A549 (cell line): ENCODE measurements around the gene GNG12. TPM values are rescaled to one million over a fixed set of nuclear protein-coding genes. Genes with fewer than 3 reads are reported as not detected.
A peak's percentile ranks its signal among the peaks of the same experiment; 100 is the strongest.

Experiments used
- ATAC-seq, 2 experiments: fragments of 200-7000 bp in 1 of 2; fragments of >200 bp in 1 of 2; cut with Nextera tagmentation in 1 of 2; cut with Tn5 transposase in 1 of 2; 3 replicates each; pipeline versions ENCODE4 v1.8.0 to v1.9.1; 2018 to 2020; ENCODE audit warnings: mild to moderate bottlenecking in 1 of 2, moderate library complexity in 1 of 2
- CTCF ChIA-PET: fragments of 300-600 bp; sonication (Branson Sonifier 250); formaldehyde crosslinking; extraction: SDS; loops from one replicate; lab custom pipeline; 2021; ENCODE audit warnings: antibody characterized with exemption, inconsistent platforms; lab: Yijun Ruan, JAX
- POLR2A ChIA-PET: fragments of 350-600 bp; formaldehyde crosslinking; extraction: SDS; loops from one replicate; lab custom pipeline; 2021; ENCODE audit warnings: antibody characterized with exemption, inconsistent platforms; lab: Yijun Ruan, JAX
- DNase-seq, 2 experiments: peaks; one replicate each; pipeline versions ENCODE4 v3.0.0 to v3.0.0-alpha.2; 2011 to 2016; ENCODE audit warnings: low read depth in 1 of 2, low spot score in 1 of 2
- FAIRE-seq: peaks from 2 replicates; lab custom pipeline; 2011; peaks lifted over from hg19 to GRCh38; lab: Jason Lieb, UNC
- H3K27ac ChIP-seq, 2 experiments: fragments of >200 bp; sonication (Bioruptor Twin); formaldehyde crosslinking; 3 replicates each; pipeline ENCODE4 v1.5.1; 2016 to 2017
- H3K4me1 ChIP-seq: fragments of >200 bp; sonication (Bioruptor Twin); formaldehyde crosslinking; 3 replicates; pipeline ENCODE4 v1.6.1; 2016
- H3K4me2 ChIP-seq: fragments of >200 bp; sonication (Bioruptor Twin); formaldehyde crosslinking; 3 replicates; pipeline ENCODE4 v1.6.1; 2016
- H3K4me3 ChIP-seq: fragments of >200 bp; sonication (Bioruptor Twin); formaldehyde crosslinking; 3 replicates; pipeline ENCODE4 v1.5.1; 2016
- H3K9me3 ChIP-seq: fragments of >200 bp; sonication (Bioruptor Twin); formaldehyde crosslinking; 3 replicates; pipeline ENCODE4 v1.6.1; 2016
- BCL3 ChIP-seq: fragments of >200 bp; sonication (Bioruptor Twin); formaldehyde crosslinking; IDR thresholded peaks from 3 replicates; pipeline ENCODE4 v1.6.1; 2016
- CHD4 ChIP-seq: fragments of 200-600 bp; sonication (generic); IDR thresholded peaks from 2 replicates; pipeline ENCODE4 v1.6.1; 2016; ENCODE audit warnings: antibody characterized with exemption, mild to moderate bottlenecking, borderline replicate concordance
- EHMT2 ChIP-seq: fragments of 200-600 bp; sonication (generic); IDR thresholded peaks from 2 replicates; pipeline ENCODE4 v1.6.1; 2016; ENCODE audit warnings: antibody characterized with exemption, low read depth, mild to moderate bottlenecking, moderate library complexity
- FOSL2 ChIP-seq, 2 experiments: fragments of 450-650 bp in 1 of 2; fragments of >200 bp in 1 of 2; sonication (Bioruptor Twin) in 1 of 2; formaldehyde crosslinking; IDR thresholded peaks; 2 replicates each; pipeline versions ENCODE4 v1.5.0 to v1.6.1; 2016 to 2020; ENCODE audit warnings: mild to moderate bottlenecking in 1 of 2, moderate library complexity in 1 of 2
- GATA3 ChIP-seq: IDR thresholded peaks from 2 replicates; pipeline ENCODE4 v1.6.1; 2012; ENCODE audit warnings: borderline replicate concordance
- HES2 ChIP-seq: fragments of >200 bp; sonication (Bioruptor Twin); formaldehyde crosslinking; IDR thresholded peaks from 2 replicates; pipeline ENCODE4 v1.6.1; 2016
- HEYL ChIP-seq: fragments of 250-450 bp; sonication (Bioruptor Pico); IDR thresholded peaks from 2 replicates; pipeline ENCODE4 v1.8.0; 2021; ENCODE audit warnings: mild to moderate bottlenecking, moderate library complexity
- HMGXB4 ChIP-seq: fragments of 250-450 bp; sonication (Bioruptor Pico); IDR thresholded peaks from 2 replicates; pipeline ENCODE4 v1.5.0; 2021; ENCODE audit warnings: mild to moderate bottlenecking, moderate library complexity, borderline replicate concordance
- HOXA7 ChIP-seq: fragments of 250-450 bp; sonication (Bioruptor Pico); IDR thresholded peaks from 2 replicates; pipeline ENCODE4 v1.5.0; 2020; ENCODE audit warnings: mild to moderate bottlenecking, moderate library complexity
- JUN ChIP-seq, 2 experiments: fragments of >200 bp; sonication (Bioruptor Twin); formaldehyde crosslinking; IDR thresholded peaks; 2 replicates in 1 of 2; 3 replicates in 1 of 2; pipeline ENCODE4 v1.6.1; 2016 to 2017
- KDM1A ChIP-seq: fragments of 200-600 bp; sonication (generic); IDR thresholded peaks from 2 replicates; pipeline ENCODE4 v1.6.1; 2016; ENCODE audit warnings: low read depth, mild to moderate bottlenecking
- MYC ChIP-seq: IDR thresholded peaks from 2 replicates; pipeline ENCODE4 v1.6.1; 2012; ENCODE audit warnings: mild to moderate bottlenecking, inconsistent platforms, low read length, improper control_type of control experiment, borderline replicate concordance
- NPAS2 ChIP-seq: fragments of 250-450 bp; sonication (Bioruptor Pico); IDR thresholded peaks from 2 replicates; pipeline ENCODE4 v1.8.0; 2022; ENCODE audit warnings: mild to moderate bottlenecking, moderate library complexity, borderline replicate concordance
- POLR2AphosphoS2 ChIP-seq: conservative IDR thresholded peaks from 2 replicates; pipeline ENCODE4 v1.6.1; 2012; ENCODE audit warnings: low read length, improper control_type of control experiment, inconsistent platforms
- RCOR1 ChIP-seq: fragments of 150-350 bp; IDR thresholded peaks from 2 replicates; pipeline ENCODE4 v1.6.1; 2014; ENCODE audit warnings: antibody characterized with exemption, low read length, low read depth
- RNF2 ChIP-seq: fragments of 200-600 bp; sonication (generic); IDR thresholded peaks from 2 replicates; pipeline ENCODE4 v1.6.1; 2016; ENCODE audit warnings: low read depth, mild to moderate bottlenecking, antibody characterized with exemption, moderate library complexity, borderline replicate concordance
- SMC3 ChIP-seq: fragments of >200 bp; sonication (Bioruptor Twin); formaldehyde crosslinking; IDR thresholded peaks from 3 replicates; pipeline ENCODE4 v1.6.1; 2018; ENCODE audit warnings: inconsistent platforms
- TP53 ChIP-seq: fragments of 250-450 bp; sonication (Bioruptor Pico); IDR thresholded peaks from 2 replicates; pipeline ENCODE4 v1.5.0; 2021; ENCODE audit warnings: mild to moderate bottlenecking, moderate library complexity
- WGBS: methylation state at CpG from one replicate; pipeline ENCODE4 v1.1.6; 2017; ENCODE audit errors: missing lambda C conversion rate; 5-methylcytosine and 5-hydroxymethylcytosine counted together
- polyA plus RNA-seq, 4 experiments: library from polyadenylated mRNA; depleted of rRNA in 3 of 4; stranded (reverse); fragments of >200 nt; fragmentation: RNase III in 1 of 4; extraction: RNeasy Plus Mini Kit Qiagen cat#74134 plus additional on column Dnase treatment in 1 of 4; gene quantifications; 2 replicates in 3 of 4; 3 replicates in 1 of 4; pipeline ENCODE4 v1.2.3, GENCODE V29; 2011 to 2017
- TF ChIP-seq, protein P1 (sequence below): fragments of 150-350 bp; IDR thresholded peaks from 2 replicates; pipeline ENCODE4 v1.6.1; 2014; ENCODE audit warnings: low read depth, mild to moderate bottlenecking, low read length

GNG12 gene
- polyA plus RNA-seq, 2 of the 4 experiments (the other 2 are of a cell fraction) = 91.8 to 132 TPM

GRCh38 chr1:67769633-67770256 is 63.5 kb downstream of the GNG12 start:
- ATAC-seq (no peak), FAIRE-seq (no peak), DNase-seq (no peak)
- Histone ChIP-seq H3K9me3 (no peaks in the 10 kb centered on the region), H3K4me2 (no peak overlapping the region), H3K27ac (peak overlapping the region in 1 of 2 experiments; percentile 84; a peak in 3 of 6 replicates), H3K4me1 (peaks cover 67% of the 10 kb centered on the region), H3K4me3 (no peak overlapping the region)
- TF ChIP-seq BCL3 (no peak), TP53 (no peak), RCOR1 (no peak), EHMT2 (no peak), HMGXB4 (CRISPR knock-in tag) (no peak), HOXA7 (CRISPR knock-in tag) (no peak), RNF2 (no peak)
- TF ChIP-seq, protein P1, sequence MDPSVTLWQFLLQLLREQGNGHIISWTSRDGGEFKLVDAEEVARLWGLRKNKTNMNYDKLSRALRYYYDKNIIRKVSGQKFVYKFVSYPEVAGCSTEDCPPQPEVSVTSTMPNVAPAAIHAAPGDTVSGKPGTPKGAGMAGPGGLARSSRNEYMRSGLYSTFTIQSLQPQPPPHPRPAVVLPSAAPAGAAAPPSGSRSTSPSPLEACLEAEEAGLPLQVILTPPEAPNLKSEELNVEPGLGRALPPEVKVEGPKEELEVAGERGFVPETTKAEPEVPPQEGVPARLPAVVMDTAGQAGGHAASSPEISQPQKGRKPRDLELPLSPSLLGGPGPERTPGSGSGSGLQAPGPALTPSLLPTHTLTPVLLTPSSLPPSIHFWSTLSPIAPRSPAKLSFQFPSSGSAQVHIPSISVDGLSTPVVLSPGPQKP = no peak
- WGBS = 80% methylated on average over 6 of the region's 6 CpGs
- POLR2A ChIA-PET = no interaction called here
- CTCF ChIA-PET = interaction anchor here (1.1 to 5.6 kb wide), 6 partner anchors 10 to 237 kb away, joined by 4 to 37 read pairs (median 12); no protein-coding TSS in a partner anchor

DNA sequence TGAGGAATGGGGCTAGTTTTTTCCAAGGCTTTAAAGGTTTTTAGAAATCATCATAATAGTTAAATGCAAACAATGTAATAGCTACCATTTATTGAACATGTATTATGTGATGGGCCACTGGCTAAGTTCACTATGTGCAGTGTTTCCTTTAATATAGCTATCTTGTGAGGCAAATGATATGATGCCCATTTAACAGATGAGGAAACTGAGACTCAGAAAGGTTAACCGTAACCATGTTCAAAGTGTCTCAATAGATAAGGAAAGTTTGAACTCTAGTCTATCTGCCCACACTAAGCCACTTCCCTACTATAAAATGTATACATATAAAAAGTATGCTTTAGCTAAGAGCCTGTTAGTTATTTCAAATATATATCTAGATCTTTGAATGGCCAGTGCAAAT is 64.8 kb downstream of the GNG12 start:
- H3K4me3 ChIP-seq = no peak overlapping the region
- no peak for DNase-seq
- 95% methylated on average over 1 of the region's 1 CpG for WGBS
- no peaks in the 10 kb centered on the region for H3K9me3 ChIP-seq
- no peak for FAIRE-seq
- ATAC-seq = no peak
- H3K27ac ChIP-seq = no peak overlapping the region; a peak in 1 of 6 replicates
- POLR2A ChIA-PET = no interaction called here
- TF ChIP-seq POLR2AphosphoS2 (no peak), FOSL2 (IDR thresholded peaks at IDR 0.05) (no peak), FOSL2 (CRISPR knock-in tag; IDR thresholded peaks at IDR 0.05) (no peak), HEYL (CRISPR knock-in tag) (no peak), KDM1A (0 out of 2 replicates have a peak, but pooled peaks have one; percentile 22)
- H3K4me2 ChIP-seq = no peak overlapping the region
- peaks cover 80% of the 10 kb centered on the region for H3K4me1 ChIP-seq
- CTCF ChIA-PET = interaction anchor here (0.7 to 5.6 kb wide), 11 partner anchors 9 to 682 kb away, joined by 3 to 37 read pairs (median 4); no protein-coding TSS in a partner anchor

DNA sequence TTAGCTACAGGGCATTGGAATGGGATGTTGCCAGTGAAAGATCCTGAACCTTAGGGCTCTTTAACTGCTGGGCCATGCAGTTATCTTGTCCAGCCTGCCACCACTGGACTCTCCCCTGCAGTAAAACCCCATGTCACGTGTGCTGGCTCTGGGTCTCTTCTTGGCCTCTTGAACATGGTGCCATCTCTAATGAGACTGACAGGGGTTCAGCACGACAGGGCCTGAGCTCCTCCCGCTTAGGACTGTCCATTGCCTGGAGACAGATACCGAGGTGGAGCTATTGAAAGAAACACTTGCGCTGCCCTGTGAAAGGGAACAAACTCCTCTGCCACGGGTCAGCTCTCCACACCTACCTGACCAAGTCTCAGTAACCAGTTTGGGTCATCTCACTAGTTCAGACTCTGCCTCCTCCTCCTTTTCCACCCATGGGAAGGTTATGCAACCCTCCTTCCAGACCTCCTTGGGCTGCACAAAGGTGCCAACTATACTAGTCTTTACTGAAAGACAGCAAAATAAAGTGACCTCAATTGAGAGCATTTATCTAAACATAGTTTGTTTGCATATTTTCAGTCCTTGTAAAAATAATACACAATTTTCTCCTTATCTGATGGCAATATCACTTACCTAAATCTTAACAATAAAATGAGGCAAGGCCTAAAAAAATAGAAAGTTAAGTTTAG is 66.0 kb downstream of the GNG12 start:
- H3K9me3 ChIP-seq = no peaks in the 10 kb centered on the region
- H3K4me3 ChIP-seq = no peak overlapping the region
- TF ChIP-seq GATA3 = no peak
- TF ChIP-seq HES2 = no peak
- no peak for TF ChIP-seq SMC3
- no peak for TF ChIP-seq JUN (IDR thresholded peaks at IDR 0.05)
- no peak for TF ChIP-seq MYC
- TF ChIP-seq NPAS2 (CRISPR knock-in tag) = no peak
- no peak for TF ChIP-seq RCOR1
- no peak for TF ChIP-seq HEYL (CRISPR knock-in tag)
- no peak for TF ChIP-seq HOXA7 (CRISPR knock-in tag)
- no peak for TF ChIP-seq CHD4
- POLR2A ChIA-PET = interaction anchor here (1.9 to 2.7 kb wide), 2 partner anchors 65 to 83 kb away, joined by 9 to 11 read pairs; partner anchors contain the start of gene GADD45A
- H3K4me1 ChIP-seq = peaks cover 82% of the 10 kb centered on the region
- WGBS = 74% methylated on average over 6 of the region's 6 CpGs
- H3K27ac ChIP-seq = peak overlapping the region; percentile 76 to 92
- DNase-seq (no peak), ATAC-seq (peak; percentile 25 to 46; a peak in 3 of 6 replicates), FAIRE-seq (no peak)
- CTCF ChIA-PET = interaction anchor here (0.7 to 5.6 kb wide), 31 partner anchors 9 to 421 kb away, joined by 3 to 37 read pairs (median 5); partner anchors contain the start of gene GNG12
- peak overlapping the region; percentile 78 for H3K4me2 ChIP-seq
